Measurements from ENCODE around the gene CAPNS2.

DNA sequence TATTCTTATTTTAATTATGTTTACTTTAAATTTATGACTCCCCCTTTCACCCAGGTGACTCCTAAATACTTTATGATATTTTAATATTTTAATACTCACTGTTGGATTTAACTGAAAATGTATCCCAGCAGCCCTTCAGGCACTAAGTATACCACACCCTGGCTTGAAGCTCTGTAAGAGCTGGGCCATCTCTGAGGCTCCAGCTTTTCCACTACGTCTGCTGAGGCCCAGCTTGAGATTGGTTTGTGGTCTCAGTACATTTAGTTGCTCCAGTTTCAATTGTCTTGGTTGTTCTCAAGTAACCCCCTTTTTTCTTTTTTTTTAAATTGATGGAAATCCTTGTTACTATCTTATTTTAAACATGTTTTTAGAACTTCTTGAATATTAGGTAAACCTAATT lies 27.0 kb upstream of the CAPNS2 start:
- TF ChIP-seq POLR2A (IDR thresholded peaks at IDR 0.05; ENCODE audit: low read depth, low read length) (no peak), POLR2AphosphoS5 (IDR thresholded peaks at IDR 0.05; ENCODE audit: low read depth, low read length) (no peak)
